Measurements from ENCODE around the gene DUXB.

DUXB gene, protein sequence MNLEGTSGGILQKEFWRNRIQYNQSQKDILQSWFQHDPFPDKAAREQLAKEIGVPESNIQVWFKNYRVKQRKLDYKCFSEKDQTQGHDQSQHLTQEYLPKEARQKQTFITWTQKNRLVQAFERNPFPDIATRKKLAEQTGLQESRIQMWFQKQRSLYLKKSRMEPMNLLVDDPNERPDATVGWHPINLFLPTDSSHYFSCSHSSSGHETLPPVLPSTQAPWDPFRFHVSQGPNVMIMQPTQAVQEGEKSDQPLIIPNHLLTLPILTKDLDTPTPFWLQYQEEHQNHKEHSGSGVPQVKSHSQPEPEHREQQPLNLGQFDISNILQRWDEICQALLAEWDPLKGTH

DNA sequence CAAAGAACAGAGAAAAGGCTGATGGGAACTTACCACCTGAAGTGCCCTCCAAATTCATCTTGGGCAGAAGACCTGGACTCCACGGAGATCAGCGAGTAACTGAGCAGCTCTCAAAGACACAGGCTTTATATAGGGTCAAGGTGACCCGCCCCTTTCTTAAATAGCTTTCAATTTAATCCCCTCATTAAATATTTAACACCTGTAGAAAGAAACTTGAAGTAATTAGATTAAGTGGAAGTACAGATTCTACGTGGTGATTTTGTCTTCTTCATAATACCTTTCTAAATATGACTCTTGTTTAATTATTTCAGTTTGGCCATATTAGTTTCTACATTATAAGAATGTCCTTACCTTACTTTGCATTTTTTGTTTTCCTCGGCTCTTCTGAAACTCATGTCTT, at the start of gene DUXB:
TSS of gene DUXB (minus strand) at position 101 of the 400 bp plus-strand sequence. CDS start at position 58, 43 bp downstream.
- DNase-seq (ENCODE audit: low read depth in 2 of 2): no peak

- no peak for DNase-seq (ENCODE audit: low read depth in 2 of 2)
Observed at GRCh38 chr16:75750528-75750927, 49.3 kb upstream of the DUXB start.

GRCh38 chr16:75746359-75746758, 45.1 kb upstream of the DUXB start:
- DNase-seq (ENCODE audit: low read depth in 2 of 2): no peak

DNA sequence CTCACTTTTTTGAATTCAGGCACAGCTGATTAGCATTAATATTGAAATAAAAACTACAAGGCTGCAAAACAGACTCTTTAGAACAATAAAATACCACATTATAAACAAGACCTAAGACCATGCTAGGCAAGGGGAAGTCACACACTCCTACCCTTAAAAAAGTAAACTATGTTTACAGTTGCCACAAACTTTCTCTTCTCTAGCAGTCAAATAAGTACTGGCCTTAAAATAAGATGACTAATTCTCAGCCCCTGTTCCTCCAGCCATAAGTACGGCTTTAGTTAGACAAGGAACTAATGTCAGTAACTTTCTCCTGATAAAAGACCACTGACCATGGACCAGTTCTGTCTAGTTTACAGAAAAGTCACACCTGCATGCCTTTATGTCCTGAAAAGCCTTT, 44.6 kb upstream of the DUXB start:
- DNase-seq (ENCODE audit: low read depth in 2 of 2): no peak

DNA sequence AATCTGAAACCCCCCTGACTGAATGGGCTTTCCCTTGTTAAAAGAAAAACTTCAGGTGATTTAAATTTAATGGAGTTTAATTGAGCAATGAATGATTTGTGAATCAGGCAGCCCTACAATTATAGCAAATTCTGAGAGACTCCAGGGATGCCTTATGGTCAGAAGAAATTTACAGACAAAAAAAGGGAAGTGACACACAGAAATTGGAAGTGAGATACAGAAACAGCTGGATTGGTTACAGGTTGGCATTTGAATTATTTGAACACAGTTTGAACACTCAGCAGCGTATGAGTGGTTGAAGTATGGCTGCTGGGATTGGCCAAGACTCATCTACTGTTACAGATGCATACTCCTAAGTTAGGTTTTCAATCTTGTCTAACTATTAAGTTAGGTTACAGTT, 44.0 kb upstream of the DUXB start:
- DNase-seq (ENCODE audit: low read depth in 2 of 2): no peak

GRCh38 chr16:75742424-75743047, 41.3 kb upstream of the DUXB start:
- DNase-seq (ENCODE audit: low read depth in 2 of 2): no peak

- DNase-seq (ENCODE audit: low read depth in 2 of 2): peak; percentile 6
Observed at GRCh38 chr16:75733305-75734211, 32.3 kb upstream of the DUXB start.

DNA sequence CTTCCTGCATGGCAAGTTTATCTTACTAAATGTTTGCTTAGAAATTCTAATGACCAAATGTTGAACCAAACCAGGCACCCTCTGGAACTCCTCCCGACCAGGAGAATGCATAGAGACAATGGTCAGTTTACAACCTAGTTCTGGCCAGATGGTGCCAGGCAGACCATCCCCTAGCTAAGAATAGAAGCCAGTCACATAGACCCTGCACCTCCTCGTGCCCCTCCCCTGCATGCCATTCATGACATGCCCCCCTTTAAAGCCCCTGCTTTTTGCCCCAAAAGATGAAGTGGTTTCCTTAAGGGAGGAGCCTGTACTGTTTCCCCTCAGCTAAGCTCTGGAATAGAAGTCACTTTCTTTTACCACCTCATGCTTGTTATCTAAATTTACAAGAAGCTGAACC, 31.6 kb upstream of the DUXB start:
- no peak for DNase-seq (ENCODE audit: low read depth in 2 of 2)

- DNase-seq (ENCODE audit: low read depth in 2 of 2): no peak
Observed at GRCh38 chr16:75727221-75727620, 26.0 kb upstream of the DUXB start.

DNA sequence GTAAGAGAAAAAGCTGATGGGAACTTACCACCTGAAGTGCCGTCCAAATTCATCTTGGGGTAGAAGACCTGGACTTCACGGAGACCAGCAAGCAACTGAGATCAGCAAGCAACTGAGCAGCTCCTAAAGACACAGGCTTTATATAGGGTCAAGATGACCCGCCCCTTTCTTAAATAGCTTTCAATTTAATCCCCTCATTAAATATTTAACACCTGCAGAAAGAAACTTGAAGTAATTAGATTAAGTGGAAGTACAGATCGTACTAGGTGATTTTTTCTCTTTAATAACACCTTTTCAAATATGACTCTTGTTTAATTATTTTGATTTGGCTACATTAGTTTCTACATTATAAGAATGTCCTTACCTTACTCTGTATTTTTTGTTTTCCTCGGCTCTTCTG, 25.1 kb upstream of the DUXB start, which contains the start of gene CPHXL:
TSS of gene CPHXL (minus strand) at position 101 of the 400 bp plus-strand sequence. CDS start at position 53, 48 bp downstream.
- no peak for DNase-seq (ENCODE audit: low read depth in 2 of 2)

GRCh38 chr16:75718452-75718851, 17.2 kb upstream of the DUXB start:
- DNase-seq (ENCODE audit: low read depth in 2 of 2): no peak

DNA sequence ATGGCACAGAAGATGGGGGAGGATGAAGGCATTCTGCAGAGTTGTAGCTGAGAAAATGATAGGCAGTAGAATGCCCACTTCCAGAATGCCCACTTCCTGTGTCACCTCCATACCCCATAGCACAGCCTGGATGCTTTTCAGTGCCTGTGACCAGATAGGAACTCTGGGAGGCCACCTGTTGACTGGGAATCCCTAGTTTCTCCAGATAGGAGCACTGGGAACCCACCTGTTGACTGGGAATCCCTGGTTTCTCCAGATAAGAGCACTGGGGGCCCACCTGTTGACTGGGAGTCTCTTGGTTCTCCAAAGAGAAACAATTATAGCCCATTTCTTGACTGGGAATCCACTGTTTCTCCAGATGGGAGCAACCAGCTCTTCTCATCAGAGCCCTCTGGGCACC, 13.4 kb upstream of the DUXB start:
- no peak for DNase-seq (ENCODE audit: low read depth in 2 of 2)

DNA sequence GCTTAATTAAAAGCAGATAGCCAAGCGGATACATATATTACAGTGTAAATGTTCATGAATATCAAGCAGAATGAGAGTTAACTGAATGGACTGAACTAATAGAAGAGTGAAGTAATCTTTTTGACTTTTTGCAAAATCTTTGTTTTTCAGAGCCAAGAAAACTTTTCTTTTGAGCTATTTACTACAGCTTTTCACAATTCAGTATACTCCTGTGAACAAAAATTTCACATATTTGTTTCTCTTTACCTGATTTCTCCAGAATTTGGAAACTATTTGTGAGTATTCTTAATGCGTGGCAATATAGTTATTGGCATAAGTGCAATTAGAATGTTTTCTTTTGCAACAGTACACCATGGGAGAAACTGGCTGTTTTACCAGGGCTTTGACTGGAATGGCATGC, 9.1 kb upstream of the DUXB start:
- no peak for DNase-seq (ENCODE audit: low read depth in 2 of 2)

- no peak for DNase-seq (ENCODE audit: low read depth in 2 of 2)
Observed at GRCh38 chr16:75703306-75703705, 2.0 kb upstream of the DUXB start.

DNA sequence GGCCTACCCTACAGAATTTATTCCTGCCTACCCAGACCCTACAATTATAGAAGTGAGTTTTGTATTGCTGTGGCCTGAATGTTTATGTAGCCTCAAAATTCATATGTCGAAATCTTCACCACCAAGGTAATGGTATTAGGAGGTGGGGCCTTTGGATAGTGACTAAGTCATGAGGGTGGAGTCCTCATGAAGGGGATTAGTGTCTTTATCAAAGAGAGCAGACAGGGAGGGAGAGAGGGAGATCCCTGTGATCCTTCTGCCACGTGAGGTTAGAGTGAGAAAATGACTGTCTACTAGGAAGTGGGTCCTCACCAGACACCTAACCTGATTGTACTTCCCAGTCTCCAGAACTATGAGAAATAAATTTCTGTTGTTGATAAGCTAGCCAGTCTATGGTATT, 981 bp upstream of the DUXB start:
- DNase-seq (ENCODE audit: low read depth in 2 of 2): no peak

DNA sequence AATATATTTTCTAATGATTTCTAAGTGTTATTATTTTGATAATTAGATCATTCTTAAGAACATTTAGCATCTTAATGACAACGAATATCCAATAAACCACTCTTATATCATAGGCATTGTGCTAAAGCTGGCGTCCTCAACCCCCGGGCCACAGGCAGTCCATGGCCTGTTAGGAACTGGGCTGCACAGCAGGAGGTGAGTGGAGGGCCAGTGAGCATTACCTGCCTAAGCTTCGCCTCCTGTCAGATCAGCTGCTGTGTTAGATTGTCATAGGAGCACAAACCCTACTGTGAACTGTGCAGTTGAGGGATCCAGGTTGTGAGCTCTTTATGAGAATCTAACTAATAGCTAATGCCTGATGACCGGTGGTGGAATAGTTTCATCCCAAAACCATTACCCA, 3.7 kb downstream of the DUXB start:
- no peak for DNase-seq (ENCODE audit: low read depth in 2 of 2)

DNA sequence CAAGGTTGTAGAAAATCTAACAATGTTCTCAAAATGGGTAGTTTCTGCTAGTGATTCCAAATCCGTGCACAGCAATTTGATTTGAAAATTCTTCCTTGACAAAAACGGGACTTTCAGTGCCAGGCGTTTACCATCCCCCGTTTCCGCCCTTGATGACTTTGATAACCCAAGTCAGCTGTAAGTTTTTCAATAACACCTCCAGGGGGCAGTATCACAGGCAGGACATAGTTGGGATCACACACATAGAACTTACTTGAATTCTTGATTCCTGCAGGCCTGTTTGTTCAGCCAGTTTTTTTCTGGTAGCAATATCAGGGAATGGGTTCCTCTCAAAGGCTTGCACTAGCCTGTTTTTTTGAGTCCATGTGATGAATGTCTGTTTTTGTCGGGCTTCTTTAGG, 5.6 kb downstream of the DUXB start:
- DNase-seq (ENCODE audit: low read depth in 2 of 2): no peak

GRCh38 chr16:75687361-75687760, 13.9 kb downstream of the DUXB start:
- DNase-seq (ENCODE audit: low read depth in 2 of 2): no peak

GRCh38 chr16:75682308-75682707, 19.0 kb downstream of the DUXB start:
- no peak for DNase-seq (ENCODE audit: low read depth in 2 of 2)

DNA sequence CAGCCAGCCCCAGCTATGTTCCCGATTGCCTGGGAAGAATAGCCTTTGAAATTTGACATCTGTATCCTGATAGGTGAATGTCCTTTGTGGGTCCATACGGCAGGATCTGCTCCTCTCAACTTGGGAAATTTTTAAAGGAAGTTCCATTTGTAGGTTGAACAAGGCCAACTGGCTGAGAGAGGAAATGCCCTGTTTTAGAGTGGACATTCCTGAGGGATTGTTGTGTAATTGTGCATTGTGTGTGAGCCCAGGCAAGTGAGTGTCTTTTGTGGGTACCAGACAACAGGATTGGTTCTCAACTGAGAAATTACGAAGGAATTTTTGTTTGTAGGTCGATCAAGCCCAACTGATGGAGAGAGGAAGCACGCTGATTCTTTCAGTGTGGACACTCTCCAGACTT, 21.9 kb downstream of the DUXB start:
- DNase-seq (ENCODE audit: low read depth in 2 of 2): no peak

DNA sequence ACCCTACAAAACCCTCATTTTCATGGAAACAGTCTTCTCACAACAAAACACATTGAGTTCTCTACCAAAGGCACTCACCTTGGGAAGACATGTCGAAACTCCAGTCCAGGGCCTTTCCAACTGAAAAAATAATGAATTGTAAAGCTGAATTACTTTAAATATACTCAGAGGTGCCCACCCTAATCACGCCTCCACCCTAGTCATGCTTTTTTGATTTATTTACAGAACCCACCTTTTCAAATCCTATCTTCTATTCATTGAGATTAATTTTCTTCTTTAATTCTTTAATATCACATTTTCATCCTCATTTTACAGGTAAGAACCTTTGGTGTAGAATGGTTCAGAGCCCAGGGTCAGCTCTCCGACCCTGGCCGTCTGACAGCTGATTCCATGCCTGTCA, 24.4 kb downstream of the DUXB start, which contains the start of gene CPHXL2:
TSS of gene CPHXL2 (minus strand) at position 101 of the 400 bp plus-strand sequence. CDS start at position 91, 10 bp downstream.
- DNase-seq (ENCODE audit: low read depth in 2 of 2): no peak

DNA sequence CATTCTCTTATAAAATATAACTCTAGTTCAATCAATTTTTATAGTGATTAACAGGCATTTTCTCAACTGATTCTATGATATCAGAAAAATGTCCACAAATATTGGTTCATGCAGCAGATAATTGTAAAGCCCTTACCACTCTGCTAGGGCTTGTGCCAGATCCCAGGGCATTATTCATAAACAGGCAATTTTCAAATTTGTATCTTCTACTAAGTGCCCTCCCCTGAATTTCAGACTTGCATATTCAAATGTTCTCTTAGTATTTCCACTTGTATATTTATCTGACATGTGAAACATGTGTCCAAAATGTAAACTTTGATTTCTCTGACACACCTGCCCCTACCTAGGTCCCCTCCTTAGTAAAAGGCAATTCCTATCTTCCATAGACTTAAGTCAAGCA, 33.8 kb downstream of the DUXB start:
- DNase-seq (ENCODE audit: low read depth in 2 of 2): no peak
